AG20443 (cell line): ENCODE measurements around the gene MCUR1.
A peak's percentile ranks its signal among the peaks of the same experiment; 100 is the strongest.
"Not testable (repeated sequence)": the region's sequence is repeated elsewhere in the genome, so short reads cannot be mapped to it uniquely, and the experiment has no call there.

Source experiments
- DNase-seq: peaks from one replicate; pipeline ENCODE4 v3.0.0; 2012; ENCODE audit warnings: low spot score, mixed read lengths

The MCUR1 gene

GRCh38 chr6:13814176-13814937, at the start of gene MCUR1:
Gene MCUR1 (minus strand): TSS chr6:13814557. CDS start chr6:13814429, 128 bp downstream.
- peak; percentile 96 for DNase-seq

GRCh38 chr6:13863699-13864155, 49.4 kb upstream of the MCUR1 start:
- DNase-seq = no peak

- not testable (repeated sequence) for DNase-seq
These were observed 46.3 kb upstream of the MCUR1 start for GRCh38 chr6:13860556-13861185.

GRCh38 chr6:13859871-13860555, 45.7 kb upstream of the MCUR1 start:
- DNase-seq = no peak

GRCh38 chr6:13854716-13855250, 40.4 kb upstream of the MCUR1 start:
- DNase-seq = no peak

GRCh38 chr6:13853871-13854270, 39.5 kb upstream of the MCUR1 start:
- DNase-seq = no peak

GRCh38 chr6:13851803-13852202, 37.4 kb upstream of the MCUR1 start:
- no peak for DNase-seq

- no peak for DNase-seq
These were observed 37.0 kb upstream of the MCUR1 start for GRCh38 chr6:13851330-13851729.

- not testable (repeated sequence) for DNase-seq
These were observed 36.3 kb upstream of the MCUR1 start for GRCh38 chr6:13850690-13851089.

- no peak for DNase-seq
These were observed 34.3 kb upstream of the MCUR1 start for GRCh38 chr6:13848522-13849150.

GRCh38 chr6:13847326-13848050, 33.1 kb upstream of the MCUR1 start:
- no peak for DNase-seq

- DNase-seq = no peak
These were observed 32.5 kb upstream of the MCUR1 start for GRCh38 chr6:13846841-13847240.

- no peak for DNase-seq
These were observed 27.6 kb upstream of the MCUR1 start for GRCh38 chr6:13841936-13842335.

- no peak for DNase-seq
These were observed 24.3 kb upstream of the MCUR1 start for GRCh38 chr6:13838616-13839015.

- no peak for DNase-seq
These were observed 21.8 kb upstream of the MCUR1 start for GRCh38 chr6:13836170-13836569.

- no peak for DNase-seq
These were observed 20.4 kb upstream of the MCUR1 start for GRCh38 chr6:13834790-13835189.

GRCh38 chr6:13834018-13834417, 19.7 kb upstream of the MCUR1 start:
- DNase-seq = not testable (repeated sequence)

- no peak for DNase-seq
These were observed 18.4 kb upstream of the MCUR1 start for GRCh38 chr6:13832778-13833177.

- no peak for DNase-seq
These were observed 17.3 kb upstream of the MCUR1 start for GRCh38 chr6:13831615-13832014.

- no peak for DNase-seq
These were observed 16.4 kb upstream of the MCUR1 start for GRCh38 chr6:13830803-13831202.

- DNase-seq = not testable (repeated sequence)
These were observed 15.1 kb upstream of the MCUR1 start for GRCh38 chr6:13829419-13829818.
